Activated CD4-positive, alpha-beta memory T cell treated with anti-CD3 and anti-CD28 coated beads, Interleukin-2, amount 10 ng/mL, durations not matched to agents 7 days and 5 days (primary cell): ENCODE results near the gene TPI1. TPM values are rescaled to one million over a fixed set of nuclear protein-coding genes. Genes with fewer than 3 reads are reported as not detected.

Experiments
- CTCF ChIA-PET: fragments of 350-600 bp; sonication (Branson Sonifier 250); formaldehyde crosslinking; loops from one replicate; lab custom pipeline; 2021; ENCODE audit warnings: antibody characterized with exemption, inconsistent platforms; lab: Charles Lee
- POLR2A ChIA-PET: fragments of 350-600 bp; sonication (Branson Sonifier 250); formaldehyde crosslinking; loops from one replicate; lab custom pipeline; 2021; ENCODE audit warnings: antibody characterized with exemption; lab: Charles Lee
- DNase-seq: peaks from one replicate; pipeline ENCODE4 v3.0.0-alpha.2; 2020
- H3K27ac Mint-ChIP-seq: one replicate; pipeline ENCODE4 v1.8.0; 2021; ENCODE audit warnings: mild to moderate bottlenecking, mixed read lengths
- H3K27me3 Mint-ChIP-seq: one replicate; pipeline ENCODE4 v1.8.0; 2021; ENCODE audit warnings: mixed read lengths
- H3K36me3 Mint-ChIP-seq: one replicate; pipeline ENCODE4 v1.8.0; 2021; ENCODE audit warnings: low read depth, mixed read lengths
- H3K4me1 Mint-ChIP-seq: one replicate; pipeline ENCODE4 v1.8.0; 2021; ENCODE audit warnings: mixed read lengths
- H3K4me3 Mint-ChIP-seq: one replicate; pipeline ENCODE4 v1.8.0; 2021; ENCODE audit warnings: mild to moderate bottlenecking, mixed read lengths
- H3K9me3 Mint-ChIP-seq: one replicate; pipeline ENCODE4 v1.8.0; 2021; ENCODE audit warnings: mixed read lengths
- total RNA-seq, 2 experiments: library from RNA; stranded (reverse); gene quantifications; one replicate each; pipeline ENCODE4 v1.2.3, GENCODE V29; 2021

The TPI1 gene
- total RNA-seq: 1,000 to 10,000 TPM; 1,228 to 1,253 TPM

DNA sequence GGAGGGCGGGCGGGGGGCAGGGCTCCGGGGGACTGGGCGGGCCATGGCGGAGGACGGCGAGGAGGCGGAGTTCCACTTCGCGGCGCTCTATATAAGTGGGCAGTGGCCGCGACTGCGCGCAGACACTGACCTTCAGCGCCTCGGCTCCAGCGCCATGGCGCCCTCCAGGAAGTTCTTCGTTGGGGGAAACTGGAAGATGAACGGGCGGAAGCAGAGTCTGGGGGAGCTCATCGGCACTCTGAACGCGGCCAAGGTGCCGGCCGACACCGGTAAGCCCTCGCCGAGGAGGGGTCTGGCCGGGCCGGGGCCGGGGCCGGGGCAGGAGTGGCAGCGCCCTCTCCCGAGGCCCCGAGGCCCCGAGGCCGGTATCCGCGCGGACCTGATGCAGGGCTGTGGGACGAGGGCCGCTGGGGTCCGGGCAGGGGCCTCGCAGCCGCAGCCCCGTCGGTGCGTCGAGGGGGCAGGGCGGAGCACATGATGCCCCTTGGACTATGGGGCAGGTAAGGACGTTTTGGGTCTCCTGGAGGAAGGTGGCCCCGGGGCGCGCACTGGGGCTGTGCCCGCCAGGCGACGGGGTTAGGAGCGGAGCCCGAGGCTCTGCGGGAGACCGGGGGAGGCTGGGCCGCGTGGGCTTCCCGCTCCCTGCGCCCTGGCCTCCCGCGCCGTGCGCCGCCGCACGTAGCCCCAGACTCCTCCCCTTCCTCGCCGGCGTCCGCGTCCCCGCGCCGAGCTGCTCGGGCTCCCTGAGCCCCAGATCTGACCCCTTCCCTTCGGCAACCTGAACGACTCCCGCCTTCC lies at the start of gene TPI1:
TSS of gene TPI1 (plus strand) at position 119 of the 798 bp plus-strand sequence. CDS start at position 155, 36 bp downstream.
- peaks cover 54% of the 10 kb centered on the region for H3K4me1 Mint-ChIP-seq
- H3K4me3 Mint-ChIP-seq: peak within 1 kb of the TSS; percentile 97
- H3K27me3 Mint-ChIP-seq: no peaks in the 10 kb centered on the region
- peak within 1 kb of the TSS; percentile 95 for H3K27ac Mint-ChIP-seq
- H3K9me3 Mint-ChIP-seq: no peaks in the 10 kb centered on the region
- H3K36me3 Mint-ChIP-seq: peaks cover 75% of the 10 kb centered on the region
- DNase-seq: peak; percentile 83
- ChIA-PET CTCF (interaction anchor here (1.0 to 11.4 kb wide), 4 partner anchors 15 to 114 kb away, joined by 3 to 161 read pairs (median 12); partner anchors contain the start of genes CDCA3, MLF2 and USP5), POLR2A (interaction anchor here (0.7 to 11.4 kb wide), 26 partner anchors 9 to 424 kb away, joined by 3 to 312 read pairs (median 4); partner anchors contain the start of genes C12orf57, CDCA3, COPS7A and ENO2)

DNA sequence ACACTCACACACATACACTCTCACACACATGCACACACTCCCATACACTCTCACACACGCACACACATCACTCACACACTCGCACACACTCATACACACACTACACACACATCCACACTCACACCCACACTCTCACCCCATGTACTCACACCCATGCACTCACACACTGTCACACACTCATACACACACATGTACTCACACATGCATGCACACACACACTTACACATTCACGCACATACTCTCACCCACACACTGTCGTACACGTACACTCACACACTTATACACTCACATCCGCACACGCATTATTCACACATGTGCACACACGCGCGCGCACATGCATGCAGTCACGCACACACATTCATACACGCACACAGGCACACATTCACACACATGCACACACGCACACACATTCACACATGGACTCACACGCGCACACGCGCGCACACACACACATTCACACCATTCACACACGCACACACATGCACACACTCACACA lies 49.6 kb upstream of the TPI1 start:
- Mint-ChIP-seq H3K27me3 (peaks cover 12% of the 10 kb centered on the region), H3K4me3 (no peak overlapping the region), H3K36me3 (peaks cover 60% of the 10 kb centered on the region), H3K27ac (no peak overlapping the region), H3K9me3 (no peaks in the 10 kb centered on the region), H3K4me1 (peaks cover 14% of the 10 kb centered on the region)
- POLR2A ChIA-PET: interaction anchor here (1.0 kb wide), 1 partner anchor 65 kb away, joined by 3 read pairs; the partner anchor contains the start of gene MLF2
- DNase-seq: no peak
- CTCF ChIA-PET: no interaction called here

DNA sequence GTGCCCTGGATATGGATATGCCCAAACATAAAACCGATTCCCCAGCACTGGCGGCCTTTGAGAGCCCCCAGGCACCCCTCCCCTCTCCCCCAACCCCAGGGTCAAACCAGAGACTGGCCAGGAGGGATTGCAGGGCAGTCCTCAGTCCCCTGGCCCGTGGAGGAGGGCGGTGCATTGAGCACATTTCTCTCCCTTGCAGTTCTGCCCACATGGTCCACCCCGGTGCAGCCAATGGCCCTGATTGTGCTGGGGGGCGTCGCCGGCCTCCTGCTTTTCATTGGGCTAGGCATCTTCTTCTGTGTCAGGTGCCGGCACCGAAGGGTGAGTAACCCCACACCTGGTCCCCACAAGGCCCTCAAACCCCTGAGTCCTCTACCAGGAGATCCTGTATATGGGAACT lies 49.1 kb upstream of the TPI1 start:
- no peak overlapping the region for H3K4me3 Mint-ChIP-seq
- peaks cover 17% of the 10 kb centered on the region for H3K27me3 Mint-ChIP-seq
- peaks cover 60% of the 10 kb centered on the region for H3K36me3 Mint-ChIP-seq
- peaks cover 14% of the 10 kb centered on the region for H3K4me1 Mint-ChIP-seq
- CTCF ChIA-PET: no interaction called here
- no peak for DNase-seq
- H3K9me3 Mint-ChIP-seq: no peaks in the 10 kb centered on the region
- POLR2A ChIA-PET: interaction anchor here (1.0 kb wide), 2 partner anchors 16 to 65 kb away, joined by 3 read pairs; partner anchors contain the start of gene MLF2
- H3K27ac Mint-ChIP-seq: no peak overlapping the region

DNA sequence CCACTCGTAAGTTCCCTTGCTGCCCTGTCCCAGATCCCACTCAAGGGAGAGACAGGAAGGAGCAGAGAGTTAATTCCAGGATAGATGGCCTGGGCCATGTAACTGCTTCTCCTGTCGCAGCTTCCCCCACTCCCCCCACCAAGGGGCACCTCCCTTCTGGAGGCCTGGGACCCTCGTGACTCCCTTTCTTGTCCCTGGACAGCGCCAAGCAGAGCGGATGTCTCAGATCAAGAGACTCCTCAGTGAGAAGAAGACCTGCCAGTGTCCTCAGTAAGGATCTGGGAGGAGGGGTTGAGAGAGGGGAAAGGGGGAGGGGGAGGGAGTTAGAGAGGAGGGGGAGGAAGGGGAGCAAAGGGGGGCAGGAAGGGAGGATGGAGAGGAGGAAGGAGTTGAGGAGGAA lies 48.7 kb upstream of the TPI1 start:
- POLR2A ChIA-PET: interaction anchor here (1.0 kb wide), 2 partner anchors 15 to 66 kb away, joined by 3 read pairs; partner anchors contain the start of gene MLF2
- peaks cover 19% of the 10 kb centered on the region for H3K27me3 Mint-ChIP-seq
- peak overlapping the region; percentile 23 for H3K27ac Mint-ChIP-seq
- CTCF ChIA-PET: no interaction called here
- H3K36me3 Mint-ChIP-seq: peaks cover 58% of the 10 kb centered on the region
- no peak overlapping the region for H3K4me3 Mint-ChIP-seq
- DNase-seq: no peak
- no peaks in the 10 kb centered on the region for H3K9me3 Mint-ChIP-seq
- peaks cover 14% of the 10 kb centered on the region for H3K4me1 Mint-ChIP-seq

DNA sequence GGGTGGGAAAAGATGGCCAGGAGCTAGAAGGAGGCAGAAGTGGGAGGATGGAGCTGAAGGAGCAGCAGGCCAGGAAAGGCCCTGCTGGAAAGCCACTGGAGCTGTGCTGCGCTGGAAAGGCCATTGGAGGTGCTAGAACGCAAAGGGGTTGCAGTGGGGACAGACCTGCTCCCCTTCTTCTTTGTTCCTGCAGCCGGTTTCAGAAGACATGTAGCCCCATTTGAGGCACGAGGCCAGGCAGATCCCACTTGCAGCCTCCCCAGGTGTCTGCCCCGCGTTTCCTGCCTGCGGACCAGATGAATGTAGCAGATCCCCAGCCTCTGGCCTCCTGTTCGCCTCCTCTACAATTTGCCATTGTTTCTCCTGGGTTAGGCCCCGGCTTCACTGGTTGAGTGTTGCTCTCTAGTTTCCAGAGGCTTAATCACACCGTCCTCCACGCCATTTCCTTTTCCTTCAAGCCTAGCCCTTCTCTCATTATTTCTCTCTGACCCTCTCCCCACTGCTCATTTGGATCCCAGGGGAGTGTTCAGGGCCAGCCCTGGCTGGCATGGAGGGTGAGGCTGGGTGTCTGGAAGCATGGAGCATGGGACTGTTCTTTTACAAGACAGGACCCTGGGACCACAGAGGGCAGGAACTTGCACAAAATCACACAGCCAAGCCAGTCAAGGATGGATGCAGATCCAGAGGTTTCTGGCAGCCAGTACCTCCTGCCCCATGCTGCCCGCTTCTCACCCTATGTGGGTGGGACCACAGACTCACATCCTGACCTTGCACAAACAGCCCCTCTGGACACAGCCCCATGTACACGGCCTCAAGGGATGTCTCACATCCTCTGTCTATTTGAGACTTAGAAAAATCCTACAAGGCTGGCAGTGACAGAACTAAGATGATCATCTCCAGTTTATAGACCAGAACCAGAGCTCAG lies 48.0 kb upstream of the TPI1 start:
- ChIA-PET CTCF (no interaction called here), POLR2A (interaction anchor here (1.0 kb wide), 2 partner anchors 15 to 66 kb away, joined by 3 read pairs; partner anchors contain the start of gene MLF2)
- Mint-ChIP-seq H3K27ac (no peak overlapping the region), H3K9me3 (no peaks in the 10 kb centered on the region), H3K4me1 (peaks cover 14% of the 10 kb centered on the region), H3K36me3 (peaks cover 50% of the 10 kb centered on the region), H3K27me3 (peaks cover 24% of the 10 kb centered on the region), H3K4me3 (no peak overlapping the region)
- no peak for DNase-seq

DNA sequence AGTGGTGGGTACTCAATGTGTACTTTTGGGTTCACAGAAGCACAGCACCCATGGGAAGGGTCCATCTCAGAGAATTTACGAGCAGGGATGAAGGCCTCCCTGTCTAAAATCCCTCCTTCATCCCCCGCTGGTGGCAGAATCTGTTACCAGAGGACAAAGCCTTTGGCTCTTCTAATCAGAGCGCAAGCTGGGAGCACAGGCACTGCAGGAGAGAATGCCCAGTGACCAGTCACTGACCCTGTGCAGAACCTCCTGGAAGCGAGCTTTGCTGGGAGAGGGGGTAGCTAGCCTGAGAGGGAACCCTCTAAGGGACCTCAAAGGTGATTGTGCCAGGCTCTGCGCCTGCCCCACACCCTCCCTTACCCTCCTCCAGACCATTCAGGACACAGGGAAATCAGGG lies 47.2 kb upstream of the TPI1 start:
- no peak for DNase-seq
- ChIA-PET POLR2A (interaction anchor here (1.4 to 1.6 kb wide), 3 partner anchors 7 to 67 kb away, joined by 6 to 7 read pairs (median 7); partner anchors contain the start of genes CDCA3, MLF2 and USP5), CTCF (no interaction called here)
- Mint-ChIP-seq H3K36me3 (peaks cover 42% of the 10 kb centered on the region), H3K27me3 (peaks cover 30% of the 10 kb centered on the region), H3K4me3 (no peak overlapping the region), H3K27ac (no peak overlapping the region), H3K9me3 (no peaks in the 10 kb centered on the region), H3K4me1 (peaks cover 14% of the 10 kb centered on the region)

DNA sequence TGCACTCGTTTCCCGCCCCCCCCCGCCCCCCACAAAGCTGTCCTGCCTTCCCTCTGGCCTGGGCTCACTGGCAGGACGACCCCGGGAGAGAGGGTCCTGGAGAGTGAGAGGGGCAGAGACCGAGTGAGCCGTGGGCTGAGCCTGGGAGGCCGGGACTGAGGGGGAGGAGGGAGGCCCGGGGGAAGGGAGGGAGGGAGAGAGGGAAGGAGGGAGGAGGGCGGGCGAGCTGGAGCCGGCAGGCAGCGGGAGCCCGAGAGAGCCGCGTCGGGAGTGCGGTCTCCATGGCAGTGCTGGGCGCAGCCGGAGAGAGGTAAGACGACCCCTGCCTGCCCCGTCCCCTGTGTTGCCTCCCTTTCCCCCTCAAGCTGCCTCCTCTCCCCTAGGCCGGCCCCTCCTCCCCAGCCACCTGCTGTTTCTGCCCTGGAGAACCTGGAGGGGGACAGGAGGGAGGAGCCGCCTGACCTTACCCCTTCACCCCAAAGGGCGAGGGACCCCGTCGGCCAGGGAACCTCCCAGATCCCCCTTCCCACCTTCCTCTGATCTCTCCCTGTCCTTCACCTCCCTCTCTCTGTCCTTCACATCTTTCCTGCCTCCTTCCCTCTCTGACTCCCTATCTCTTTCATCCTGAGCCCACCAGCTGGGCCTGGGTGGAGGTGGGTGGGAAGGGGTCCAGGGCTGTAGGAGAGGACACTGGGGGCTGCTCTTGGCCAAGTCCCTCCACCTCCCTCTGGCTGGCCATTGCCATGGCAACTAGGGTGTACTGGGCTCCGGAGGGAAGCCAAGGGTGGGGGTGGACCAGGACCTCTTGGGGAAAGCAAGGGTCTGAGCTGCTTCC lies 45.5 kb upstream of the TPI1 start, which contains the start of gene GPR162:
TSS of gene GPR162 (plus strand) at position 231 of the 835 bp plus-strand sequence. CDS start 2,078 bp downstream, outside the sequence.
- ChIA-PET CTCF (interaction anchor here (0.7 to 4.9 kb wide), 8 partner anchors 13 to 201 kb away, joined by 3 to 48 read pairs (median 4); partner anchors contain the start of gene MLF2), POLR2A (interaction anchor here (0.7 to 1.7 kb wide), 9 partner anchors 9 to 68 kb away, joined by 3 to 7 read pairs (median 5); partner anchors contain the start of genes CDCA3, MLF2, PTMS and USP5)
- Mint-ChIP-seq H3K9me3 (no peaks in the 10 kb centered on the region), H3K27ac (peak within 1 kb of the TSS; percentile 12), H3K4me1 (peaks cover 16% of the 10 kb centered on the region), H3K27me3 (peaks cover 43% of the 10 kb centered on the region), H3K36me3 (peaks cover 29% of the 10 kb centered on the region), H3K4me3 (peak within 1 kb of the TSS; percentile 9)
- no peak for DNase-seq

DNA sequence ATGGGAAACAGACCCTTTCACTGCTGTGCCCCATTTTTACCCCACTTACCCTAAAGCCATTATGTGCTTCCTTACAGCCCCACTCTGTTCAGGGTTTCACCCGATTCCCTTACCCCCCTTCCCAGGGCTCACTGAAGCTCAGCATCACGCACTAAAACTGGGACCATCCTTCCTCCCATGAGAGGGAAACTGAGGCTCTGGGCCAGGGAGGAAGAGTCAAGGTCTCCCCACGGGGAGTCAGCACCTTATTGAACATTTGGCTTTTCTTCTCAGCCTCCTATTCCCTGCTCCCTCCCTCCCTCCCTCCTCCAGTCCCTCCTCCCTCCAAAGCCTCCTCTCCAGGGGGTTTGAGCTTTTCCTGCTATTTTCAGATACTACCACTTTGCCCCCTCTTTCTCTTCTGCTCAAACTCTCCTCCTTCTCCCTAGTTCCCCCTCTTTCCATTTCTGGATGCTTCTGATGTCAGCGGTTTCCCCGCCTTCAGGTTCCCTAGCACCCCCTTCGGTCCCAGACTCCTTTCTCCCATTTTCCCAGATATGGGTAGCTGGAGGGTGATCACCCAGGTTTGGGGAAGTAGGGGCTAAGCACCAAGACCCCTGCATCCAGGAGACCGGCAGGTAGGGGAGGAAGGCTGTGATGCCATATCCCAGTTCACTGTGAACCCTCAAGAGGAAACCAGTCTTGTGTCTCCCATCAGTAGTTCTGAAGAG lies 44.8 kb upstream of the TPI1 start:
- POLR2A ChIA-PET: interaction anchor here (0.7 to 7.2 kb wide), 6 partner anchors 11 to 69 kb away, joined by 3 to 33 read pairs (median 4); partner anchors contain the start of genes CDCA3, MLF2 and USP5
- H3K4me1 Mint-ChIP-seq: peaks cover 21% of the 10 kb centered on the region
- peaks cover 51% of the 10 kb centered on the region for H3K27me3 Mint-ChIP-seq
- H3K4me3 Mint-ChIP-seq: no peak overlapping the region
- peaks cover 24% of the 10 kb centered on the region for H3K36me3 Mint-ChIP-seq
- no peak overlapping the region for H3K27ac Mint-ChIP-seq
- no peak for DNase-seq
- H3K9me3 Mint-ChIP-seq: no peaks in the 10 kb centered on the region
- CTCF ChIA-PET: interaction anchor here (0.5 to 4.9 kb wide), 7 partner anchors 9 to 202 kb away, joined by 3 to 48 read pairs (median 4); partner anchors contain the start of gene MLF2

DNA sequence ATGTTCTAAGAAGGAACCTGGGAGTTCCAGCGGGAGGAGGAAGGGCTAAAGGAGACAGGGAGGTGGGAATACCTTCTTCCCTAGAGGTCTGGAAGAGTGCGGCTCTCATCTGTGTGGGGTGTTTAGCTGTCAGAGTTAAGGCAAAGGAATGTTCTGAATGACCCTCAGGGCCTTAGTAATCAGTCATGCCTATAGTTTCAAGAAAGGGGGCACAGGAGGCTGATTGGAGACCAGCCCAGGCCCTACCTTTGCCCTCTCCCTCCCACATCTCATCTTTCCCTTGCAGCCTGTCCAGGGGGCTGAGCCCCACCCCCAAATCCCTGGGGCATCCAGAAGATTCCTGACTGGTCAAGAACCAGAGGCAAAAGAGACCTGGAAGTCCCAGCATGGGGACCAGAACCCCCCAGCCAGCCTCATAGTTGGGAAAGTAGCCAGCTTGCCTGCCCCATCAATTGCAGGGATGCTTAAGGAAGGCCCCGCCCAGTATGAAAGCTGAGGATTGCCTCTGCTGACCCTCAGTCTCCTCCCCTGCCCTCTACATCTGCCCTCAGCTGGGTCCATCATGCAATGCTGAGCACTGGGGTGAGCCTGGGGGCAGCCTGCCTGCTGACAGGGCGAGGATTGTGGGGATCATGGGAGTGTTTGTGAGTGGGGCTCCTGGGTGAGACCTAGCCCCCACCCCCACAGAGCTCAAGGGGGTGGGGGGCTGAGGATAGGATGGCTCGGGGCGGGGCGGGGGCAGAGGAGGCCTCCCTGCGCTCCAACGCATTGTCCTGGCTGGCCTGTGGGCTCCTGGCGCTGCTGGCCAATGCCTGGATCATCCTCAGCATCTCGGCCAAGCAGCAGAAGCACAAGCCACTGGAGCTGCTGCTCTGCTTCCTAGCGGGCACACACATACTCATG lies 43.9 kb upstream of the TPI1 start:
- H3K4me3 Mint-ChIP-seq: no peak overlapping the region
- peaks cover 54% of the 10 kb centered on the region for H3K27me3 Mint-ChIP-seq
- ChIA-PET CTCF (interaction anchor here (1.0 to 4.9 kb wide), 6 partner anchors 10 to 253 kb away, joined by 4 to 48 read pairs (median 4); partner anchors contain the start of genes MLF2 and PTMS), POLR2A (interaction anchor here (1.1 to 7.2 kb wide), 3 partner anchors 10 to 70 kb away, joined by 3 to 33 read pairs (median 5); partner anchors contain the start of gene MLF2)
- DNase-seq: no peak
- peaks cover 15% of the 10 kb centered on the region for H3K36me3 Mint-ChIP-seq
- H3K27ac Mint-ChIP-seq: no peak overlapping the region
- no peaks in the 10 kb centered on the region for H3K9me3 Mint-ChIP-seq
- H3K4me1 Mint-ChIP-seq: peaks cover 23% of the 10 kb centered on the region
